Trophoblast cell (in vitro differentiated cells and primary cell): ENCODE results near the gene ZNF385C.

Experiments used
- DNase-seq, 2 donors: peaks; one replicate each; pipeline ENCODE4 v3.0.0-alpha.2; 2016
- H2AFZ ChIP-seq: 2 replicates; pipeline ENCODE4 v1.6.1; 2013; ENCODE audit warnings: low read length, moderate library complexity, mild to moderate bottlenecking; ENCODE audit not compliant: insufficient read depth, poor library complexity
- H2AK5ac ChIP-seq: 2 replicates; pipeline ENCODE4 v1.6.1; 2013; ENCODE audit warnings: mild to moderate bottlenecking, low read length
- H2BK120ac ChIP-seq: 2 replicates; pipeline ENCODE4 v1.6.1; 2013; ENCODE audit warnings: low read length, mild to moderate bottlenecking, moderate library complexity; ENCODE audit not compliant: insufficient read depth, poor library complexity
- H2BK12ac ChIP-seq: 2 replicates; pipeline ENCODE4 v1.6.1; 2013; ENCODE audit warnings: mild to moderate bottlenecking, low read length, moderate library complexity
- H2BK5ac ChIP-seq: 2 replicates; pipeline ENCODE4 v1.6.1; 2013; ENCODE audit warnings: low read length, low read depth, moderate library complexity, mild to moderate bottlenecking; ENCODE audit not compliant: poor library complexity
- H3K14ac ChIP-seq: 2 replicates; pipeline ENCODE4 v1.6.1; 2013; ENCODE audit warnings: mild to moderate bottlenecking, low read length
- H3K18ac ChIP-seq: 2 replicates; pipeline ENCODE4 v1.6.1; 2013; ENCODE audit warnings: mild to moderate bottlenecking, low read length
- H3K23ac ChIP-seq: 2 replicates; pipeline ENCODE4 v1.6.1; 2013; ENCODE audit warnings: low read length
- H3K27ac ChIP-seq: 2 replicates; pipeline ENCODE4 v1.5.1; 2013; ENCODE audit warnings: low read depth, mild to moderate bottlenecking, inconsistent platforms, low read length, moderate library complexity
- H3K27me3 ChIP-seq: 2 replicates; pipeline ENCODE4 v1.6.1; 2013; ENCODE audit warnings: inconsistent platforms, mild to moderate bottlenecking, low read length, moderate library complexity; ENCODE audit not compliant: insufficient read depth
- H3K36me3 ChIP-seq, 2 experiments: 1 replicate in 1 of 2; 2 replicates in 1 of 2; pipeline ENCODE4 v1.6.1; 2013; ENCODE audit warnings: low read length in 2 of 2, mild to moderate bottlenecking in 2 of 2, moderate library complexity in 1 of 2; ENCODE audit not compliant: insufficient read depth in 2 of 2, control insufficient read depth in 1 of 2
- H3K4ac ChIP-seq: 2 replicates; pipeline ENCODE4 v1.6.1; 2013; ENCODE audit warnings: low read depth, mild to moderate bottlenecking, low read length, moderate library complexity
- H3K4me1 ChIP-seq, 2 experiments: 1 replicate in 1 of 2; 2 replicates in 1 of 2; pipeline ENCODE4 v1.6.1; 2013; ENCODE audit warnings: low read length in 2 of 2, mild to moderate bottlenecking in 2 of 2, moderate library complexity in 1 of 2; ENCODE audit not compliant: insufficient read depth in 2 of 2, control insufficient read depth in 1 of 2
- H3K4me2 ChIP-seq: 2 replicates; pipeline ENCODE4 v1.6.1; 2013; ENCODE audit warnings: inconsistent platforms, mild to moderate bottlenecking, low read length, moderate library complexity
- H3K4me3 ChIP-seq: 2 replicates; pipeline ENCODE4 v1.5.1; 2013; ENCODE audit warnings: mild to moderate bottlenecking, low read depth, low read length, inconsistent platforms
- H3K79me1 ChIP-seq: one replicate; pipeline ENCODE4 v1.6.1; 2013; ENCODE audit warnings: low read length
- H3K79me2 ChIP-seq: 2 replicates; pipeline ENCODE4 v1.6.1; 2013; ENCODE audit warnings: low read length, mild to moderate bottlenecking; ENCODE audit not compliant: control insufficient read depth, insufficient read depth, poor library complexity
- H3K9ac ChIP-seq: 2 replicates; pipeline ENCODE4 v1.6.1; 2013; ENCODE audit warnings: mild to moderate bottlenecking, low read length
- H3K9me3 ChIP-seq: 2 replicates; pipeline ENCODE4 v1.6.1; 2013; ENCODE audit warnings: low read depth, mild to moderate bottlenecking, control low read depth, inconsistent platforms, low read length; ENCODE audit not compliant: insufficient read depth
- H4K12ac ChIP-seq: 2 replicates; pipeline ENCODE4 v1.6.1; 2013; ENCODE audit warnings: low read depth, mild to moderate bottlenecking, low read length, moderate library complexity
- H4K8ac ChIP-seq: 2 replicates; pipeline ENCODE4 v1.6.1; 2013; ENCODE audit warnings: low read depth, mild to moderate bottlenecking, low read length, moderate library complexity
- H4K91ac ChIP-seq: one replicate; pipeline ENCODE4 v1.6.1; 2013; ENCODE audit warnings: low read depth, mild to moderate bottlenecking, low read length, moderate library complexity
- WGBS: extraction: QIAGEN DNeasy Blood & Tissue Kit; methylation state at CpG from one replicate; pipeline ENCODE4 v1.1.7; 2013; ENCODE audit warnings: missing lambda C conversion rate; ENCODE audit not compliant: insufficient read length, insufficient coverage; ENCODE audit errors: extremely low coverage; 5-methylcytosine and 5-hydroxymethylcytosine counted together

Gene ZNF385C

DNA sequence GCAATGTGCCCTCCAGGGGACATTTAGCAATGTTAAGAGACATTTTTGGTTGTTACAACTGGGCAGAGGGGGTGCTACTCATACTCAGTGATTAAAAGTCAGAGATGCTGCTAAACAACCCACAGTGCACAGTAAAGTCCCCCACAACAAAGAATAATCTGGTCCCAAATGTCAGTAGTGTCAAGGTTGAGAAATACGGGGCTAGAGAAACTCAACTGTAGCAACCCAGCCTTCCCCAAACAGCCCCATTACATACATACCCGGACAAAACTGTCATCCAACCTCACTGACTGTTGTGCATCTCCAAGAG lies 101.5 kb downstream of the ZNF385C start:
- Histone ChIP-seq H2BK12ac (no peak overlapping the region), H4K91ac (no peak overlapping the region)
- no CpG with 5 or more reads among the region's 2 CpGs for WGBS

DNA sequence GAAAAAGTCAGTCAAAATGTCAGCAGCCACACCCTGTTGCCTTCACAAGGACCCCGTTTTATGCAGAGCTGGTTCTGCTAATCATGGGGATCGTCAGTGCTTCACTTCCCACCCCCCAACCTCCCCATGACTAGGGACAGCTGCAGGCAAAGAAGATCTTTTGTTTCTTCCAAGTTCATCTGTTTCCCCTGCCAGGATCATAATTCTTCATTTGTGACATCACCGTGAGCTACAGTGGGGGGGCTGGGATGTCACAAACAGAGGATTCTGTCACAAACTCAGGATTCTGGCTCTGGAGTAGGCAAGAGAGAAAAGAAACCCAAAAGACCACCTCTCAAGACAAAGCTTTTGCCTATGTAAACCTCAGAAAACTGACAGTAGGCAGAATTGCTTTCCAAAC lies 105.7 kb downstream of the ZNF385C start:
- Histone ChIP-seq H3K36me3 (peaks cover 40 to 66% of the 10 kb centered on the region in 2 experiments), H2AFZ (no peak overlapping the region), H3K4me3 (no peak overlapping the region), H3K27ac (no peak overlapping the region), H3K79me1 (no peaks in the 10 kb centered on the region), H2BK12ac (no peak overlapping the region), H3K4me1 (no peaks in the 10 kb centered on the region), H3K18ac (no peak overlapping the region), H4K12ac (no peak overlapping the region), H3K9me3 (no peaks in the 10 kb centered on the region), H3K27me3 (no peaks in the 10 kb centered on the region), H3K4me2 (no peak overlapping the region), H2BK5ac (no peak overlapping the region), H3K9ac (no peak overlapping the region), H4K91ac (no peak overlapping the region), H2BK120ac (no peak overlapping the region), H3K14ac (no peak overlapping the region), H2AK5ac (no peak overlapping the region), H4K8ac (no peak overlapping the region), H3K79me2 (no peaks in the 10 kb centered on the region), H3K4ac (no peak overlapping the region), H3K23ac (no peak overlapping the region)
- WGBS, result no CpG with 5 or more reads among the region's 3 CpGs
- no peak for DNase-seq

More for the DNA sequence above, 101.5 kb downstream of the ZNF385C start:
- Histone ChIP-seq H3K4ac (no peak overlapping the region), H3K18ac (no peak overlapping the region), H2BK5ac (no peak overlapping the region), H2AFZ (no peak overlapping the region), H4K12ac (no peak overlapping the region), H3K79me2 (no peaks in the 10 kb centered on the region), H2BK120ac (no peak overlapping the region), H3K9ac (no peak overlapping the region), H3K4me2 (no peak overlapping the region), H3K27me3 (no peaks in the 10 kb centered on the region), H3K36me3 (peaks cover 48 to 57% of the 10 kb centered on the region in 2 experiments), H2AK5ac (no peak overlapping the region), H3K27ac (no peak overlapping the region), H3K4me3 (no peak overlapping the region), H3K4me1 (no peaks in the 10 kb centered on the region), H4K8ac (no peak overlapping the region), H3K79me1 (no peaks in the 10 kb centered on the region), H3K14ac (no peak overlapping the region), H3K9me3 (no peaks in the 10 kb centered on the region), H3K23ac (no peak overlapping the region)
- no peak for DNase-seq

DNA sequence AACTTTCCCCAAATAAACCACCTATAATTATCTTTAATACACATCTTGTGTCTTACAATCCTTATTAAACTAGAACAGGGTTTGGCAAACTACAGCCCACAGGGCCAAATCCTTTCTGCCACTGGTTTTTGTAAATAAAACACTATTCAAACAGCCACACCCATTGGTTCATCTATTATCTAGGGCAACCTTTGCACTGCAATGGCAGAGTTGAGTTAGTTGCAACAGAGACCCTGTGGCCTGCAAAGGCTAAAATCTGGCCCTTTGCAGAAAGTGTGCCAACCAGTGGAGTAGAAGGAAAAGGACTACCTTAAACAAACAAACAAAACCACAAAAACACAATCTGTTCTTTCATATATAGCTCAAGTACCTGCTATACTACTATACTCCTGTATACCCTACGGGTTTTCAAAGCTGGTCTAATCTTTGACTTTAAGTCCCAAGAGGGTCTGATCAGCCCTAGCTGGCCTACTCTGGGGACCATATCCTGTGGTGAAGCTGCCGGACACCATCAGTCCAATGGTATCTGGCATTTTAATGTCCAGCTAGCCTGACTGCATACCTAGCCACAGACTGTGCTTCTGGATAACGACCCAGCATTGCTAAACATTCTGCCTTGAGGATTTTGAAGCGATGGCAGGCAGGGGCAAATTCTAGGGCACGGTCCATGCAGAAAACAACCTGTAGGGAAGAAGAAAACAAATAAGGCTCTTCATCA lies 108.4 kb downstream of the ZNF385C start:
- Histone ChIP-seq H3K18ac (no peak overlapping the region), H3K23ac (no peak overlapping the region), H3K4ac (no peak overlapping the region), H4K12ac (no peak overlapping the region), H3K79me1 (no peaks in the 10 kb centered on the region), H3K79me2 (no peaks in the 10 kb centered on the region), H3K27me3 (no peaks in the 10 kb centered on the region), H2AFZ (no peak overlapping the region), H3K36me3 (peaks cover 34 to 58% of the 10 kb centered on the region in 2 experiments), H3K9ac (no peak overlapping the region), H3K27ac (no peak overlapping the region), H4K8ac (no peak overlapping the region), H3K4me1 (no peaks in the 10 kb centered on the region), H2BK12ac (no peak overlapping the region), H2BK120ac (no peak overlapping the region), H4K91ac (no peak overlapping the region), H3K4me3 (no peak overlapping the region), H2BK5ac (no peak overlapping the region), H3K9me3 (no peaks in the 10 kb centered on the region), H3K4me2 (no peak overlapping the region), H3K14ac (no peak overlapping the region), H2AK5ac (no peak overlapping the region)
- no CpG with 5 or more reads among the region's 5 CpGs for WGBS
- DNase-seq, result peak; percentile 52 to 80

DNA sequence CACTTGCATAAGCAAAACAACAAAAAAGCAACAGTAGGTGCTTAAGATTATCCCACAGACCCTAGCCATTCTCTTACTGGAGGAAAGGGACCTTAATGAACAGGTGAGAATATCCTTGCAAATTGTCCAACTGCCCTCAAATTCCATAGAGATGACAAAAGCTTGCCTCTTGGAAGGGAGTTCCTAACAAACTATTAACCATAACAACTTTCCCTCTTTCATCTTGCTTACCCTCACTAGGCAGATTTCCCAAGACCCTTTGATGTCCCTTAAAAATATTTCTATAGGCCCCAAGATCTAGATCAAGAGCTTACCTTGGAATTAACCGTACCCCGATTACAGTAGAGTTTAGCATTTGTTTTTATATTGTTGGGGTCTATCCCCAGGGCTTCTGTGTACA lies 109.9 kb downstream of the ZNF385C start:
- Histone ChIP-seq H3K18ac (no peak overlapping the region), H4K8ac (no peak overlapping the region), H3K27me3 (no peaks in the 10 kb centered on the region), H3K4me1 (no peaks in the 10 kb centered on the region), H3K36me3 (peaks cover 35 to 64% of the 10 kb centered on the region in 2 experiments), H2BK120ac (no peak overlapping the region), H3K79me1 (no peaks in the 10 kb centered on the region), H3K23ac (no peak overlapping the region), H3K27ac (no peak overlapping the region), H4K12ac (no peak overlapping the region), H3K9ac (no peak overlapping the region), H3K4me3 (no peak overlapping the region), H4K91ac (no peak overlapping the region), H3K14ac (no peak overlapping the region), H3K4ac (no peak overlapping the region), H2AFZ (no peak overlapping the region), H3K4me2 (no peak overlapping the region), H3K9me3 (no peaks in the 10 kb centered on the region), H2BK5ac (no peak overlapping the region), H2BK12ac (no peak overlapping the region), H2AK5ac (no peak overlapping the region), H3K79me2 (no peaks in the 10 kb centered on the region)
- WGBS, result no CpG with 5 or more reads among the region's 2 CpGs
- DNase-seq, result peak in 1 of 2 donors; percentile 31
